ENCODE results near the gene UBQLN2. TPM values are rescaled to one million over a fixed set of nuclear protein-coding genes. Genes with fewer than 3 reads are reported as not detected.

UBQLN2 gene
- total and polyA plus RNA-seq, 10 of the 15 experiments (the other 5 are each of a cell fraction or from before 2014, with no cell fraction given), result 2.4 to 41.3 (median 17.0) TPM

GRCh38 chrX:56563231-56564161 is at the start of gene UBQLN2 (continued):
- TF ChIP-seq PKNOX1 (IDR thresholded peaks at IDR 0.05), result peak; percentile 44
- TF ChIP-seq SPI1 (IDR thresholded peaks at IDR 0.05; ENCODE audit: borderline replicate concordance, insufficient read depth, low read depth, low read length), result no peak
- no peak; the same call in 1 of the 2 replicates for TF ChIP-seq SIN3A (IDR thresholded peaks at IDR 0.05; ENCODE audit: low read depth, low read length)
- no peak for TF ChIP-seq ZNF24 (IDR thresholded peaks at IDR 0.05)
- TF ChIP-seq HSF1 (IDR thresholded peaks at IDR 0.05; ENCODE audit: low read depth, low read length), result no peak
- TF ChIP-seq ZNF217 (IDR thresholded peaks at IDR 0.05), result no peak
- TF ChIP-seq IRF5 (IDR thresholded peaks at IDR 0.05; ENCODE audit: borderline replicate concordance), result no peak
- no peak for TF ChIP-seq PAX8 (IDR thresholded peaks at IDR 0.05)
- no peak for TF ChIP-seq ATF2 (IDR thresholded peaks at IDR 0.05; ENCODE audit: low read length)
- no peak for TF ChIP-seq BRCA1 (IDR thresholded peaks at IDR 0.05; ENCODE audit: low read depth, low read length)
- peak; percentile 65; the same call in 1 of the 2 replicates for TF ChIP-seq TAF1 (IDR thresholded peaks at IDR 0.05; ENCODE audit: borderline replicate concordance, low read depth, low read length)
- no peak for TF ChIP-seq CEBPB (IDR thresholded peaks at IDR 0.05; ENCODE audit: borderline replicate concordance in 1 of 2, low read depth in 2 of 2, low read length in 2 of 2)
- TF ChIP-seq CHD2 (IDR thresholded peaks at IDR 0.05; ENCODE audit: borderline replicate concordance, low read depth, low read length), result peak; percentile 65
- no peak for TF ChIP-seq ZBTB4 (CRISPR knock-in tag; IDR thresholded peaks at IDR 0.05)
- TF ChIP-seq SMC3 (IDR thresholded peaks at IDR 0.05; ENCODE audit: borderline replicate concordance, low read length), result no peak
- TF ChIP-seq SUZ12 (IDR thresholded peaks at IDR 0.05; ENCODE audit: unreplicated experiment), result no peak
- TF ChIP-seq BHLHE40 (IDR thresholded peaks at IDR 0.05; ENCODE audit: borderline replicate concordance in 1 of 2, low read depth in 2 of 2, low read length in 1 of 2), result peak in 1 of 2 experiments; percentile 52; a peak in 1 of 4 replicates
- no peak for TF ChIP-seq KDM1A (IDR thresholded peaks at IDR 0.05; ENCODE audit: borderline replicate concordance)
